Measurements from ENCODE around the gene COG5. TPM values are rescaled to one million over a fixed set of nuclear protein-coding genes. Genes with fewer than 3 reads are reported as not detected.
"Not testable (repeated sequence)": the region's sequence is repeated elsewhere in the genome, so short reads cannot be mapped to it uniquely, and the experiment has no call there.

COG5 gene
- total RNA-seq, 1 donor from 2014 or later: 44.7 TPM

- H3K4me1 Mint-ChIP-seq (ENCODE audit: unreplicated experiment): peaks cover 11% of the 10 kb centered on the region
- no peak for TF ChIP-seq CTCF (IDR thresholded peaks at IDR 0.05)
- H3K36me3 Mint-ChIP-seq (ENCODE audit: unreplicated experiment): peaks cover 13% of the 10 kb centered on the region
- no peaks in the 10 kb centered on the region for H3K9me3 Mint-ChIP-seq (ENCODE audit: unreplicated experiment)
- DNase-seq (ENCODE audit: extremely low spot score, unreplicated experiment): no peak
- no peak overlapping the region for H3K27ac Mint-ChIP-seq (ENCODE audit: unreplicated experiment)
- no peaks in the 10 kb centered on the region for H3K27me3 Mint-ChIP-seq (ENCODE audit: unreplicated experiment)
- H3K4me3 Mint-ChIP-seq (ENCODE audit: unreplicated experiment): no peak overlapping the region
Observed at GRCh38 chr7:107230334-107230733, 333.4 kb downstream of the COG5 start.

GRCh38 chr7:107228291-107228690 is 335.4 kb downstream of the COG5 start:
- Mint-ChIP-seq H3K27ac (ENCODE audit: unreplicated experiment) (no peak overlapping the region), H3K4me1 (ENCODE audit: unreplicated experiment) (peaks cover 6% of the 10 kb centered on the region), H3K4me3 (ENCODE audit: unreplicated experiment) (no peak overlapping the region), H3K27me3 (ENCODE audit: unreplicated experiment) (no peaks in the 10 kb centered on the region), H3K9me3 (ENCODE audit: unreplicated experiment) (no peaks in the 10 kb centered on the region), H3K36me3 (ENCODE audit: unreplicated experiment) (peaks cover 15% of the 10 kb centered on the region)
- TF ChIP-seq CTCF (IDR thresholded peaks at IDR 0.05): no peak
- DNase-seq (ENCODE audit: extremely low spot score, unreplicated experiment): no peak

GRCh38 chr7:107224374-107225223 is 339.1 kb downstream of the COG5 start:
- TF ChIP-seq CTCF (IDR thresholded peaks at IDR 0.05): no peak
- Mint-ChIP-seq H3K9me3 (ENCODE audit: unreplicated experiment) (no peaks in the 10 kb centered on the region), H3K36me3 (ENCODE audit: unreplicated experiment) (peaks cover 14% of the 10 kb centered on the region)

GRCh38 chr7:107220806-107221205 is 342.9 kb downstream of the COG5 start:
- DNase-seq (ENCODE audit: extremely low spot score, unreplicated experiment); H3K9me3 Mint-ChIP-seq (ENCODE audit: unreplicated experiment); H3K27ac Mint-ChIP-seq (ENCODE audit: unreplicated experiment); H3K27me3 Mint-ChIP-seq (ENCODE audit: unreplicated experiment); H3K4me3 Mint-ChIP-seq (ENCODE audit: unreplicated experiment); H3K4me1 Mint-ChIP-seq (ENCODE audit: unreplicated experiment): not testable (repeated sequence)
- H3K36me3 Mint-ChIP-seq (ENCODE audit: unreplicated experiment): peaks cover 11% of the 10 kb centered on the region

More at GRCh38 chr7:107224374-107225223, 339.1 kb downstream of the COG5 start:
- Mint-ChIP-seq H3K27me3 (ENCODE audit: unreplicated experiment) (no peaks in the 10 kb centered on the region), H3K4me3 (ENCODE audit: unreplicated experiment) (no peak overlapping the region), H3K27ac (ENCODE audit: unreplicated experiment) (no peak overlapping the region), H3K4me1 (ENCODE audit: unreplicated experiment) (no peaks in the 10 kb centered on the region)
- DNase-seq (ENCODE audit: extremely low spot score, unreplicated experiment): no peak

- Mint-ChIP-seq H3K4me3 (ENCODE audit: unreplicated experiment) (no peak overlapping the region), H3K27me3 (ENCODE audit: unreplicated experiment) (no peaks in the 10 kb centered on the region)
- no peak for TF ChIP-seq CTCF (IDR thresholded peaks at IDR 0.05)
Observed at GRCh38 chr7:107220356-107220755, 343.4 kb downstream of the COG5 start.

More at GRCh38 chr7:107220356-107220755, 343.4 kb downstream of the COG5 start:
- DNase-seq (ENCODE audit: extremely low spot score, unreplicated experiment): no peak
- H3K9me3 Mint-ChIP-seq (ENCODE audit: unreplicated experiment): no peaks in the 10 kb centered on the region
- H3K27ac Mint-ChIP-seq (ENCODE audit: unreplicated experiment): no peak overlapping the region
- no peaks in the 10 kb centered on the region for H3K4me1 Mint-ChIP-seq (ENCODE audit: unreplicated experiment)
- peaks cover 12% of the 10 kb centered on the region for H3K36me3 Mint-ChIP-seq (ENCODE audit: unreplicated experiment)
